IMR-90 (cell line): ENCODE data around the gene MRPL40. TPM values are rescaled to one million over a fixed set of nuclear protein-coding genes. Genes with fewer than 3 reads are reported as not detected.

ENCODE experiments used
- ATAC-seq: fragments of 200-7000 bp; cut with Tn5 transposase; 2 replicates; pipeline ENCODE4 v1.9.1; 2020; ENCODE audit warnings: low read depth, mild to moderate bottlenecking, moderate library complexity
- BruUV-seq: library from RNA; stranded (reverse); fragments of 400-500 nt; replicated peaks from 2 replicates; lab custom pipeline; 2021; lab: Mats Ljungman, UMichigan
- CTCF ChIA-PET: fragments of 300-600 bp; formaldehyde crosslinking; extraction: SDS; loops from one replicate; lab custom pipeline; 2021; ENCODE audit warnings: antibody characterized with exemption; lab: Yijun Ruan, JAX
- POLR2A ChIA-PET: fragments of 300-600 bp; sonication (Branson Sonifier 250); formaldehyde crosslinking; loops from one replicate; lab custom pipeline; 2022; ENCODE audit warnings: antibody characterized with exemption; ENCODE audit not compliant: unreplicated experiment; lab: Charles Lee
- DNase-seq: peaks from one replicate; pipeline ENCODE4 v3.0.0; 2013
- H2AFZ ChIP-seq: replicated peaks from 2 replicates; pipeline ENCODE3; 2013; ENCODE audit warnings: low read length, mild to moderate bottlenecking; ENCODE audit not compliant: poor library complexity
- H2AK5ac ChIP-seq: 2 replicates; pipeline ENCODE4 v1.6.1; 2013; ENCODE audit warnings: low read depth, low read length, inconsistent platforms
- H2AK9ac ChIP-seq: replicated peaks from 2 replicates; pipeline ENCODE3; 2013; ENCODE audit warnings: mild to moderate bottlenecking, low read depth, low read length, moderate library complexity; ENCODE audit not compliant: poor library complexity
- H2BK120ac ChIP-seq: 2 replicates; pipeline ENCODE4 v1.6.1; 2013; ENCODE audit warnings: low read depth, low read length, inconsistent platforms
- H2BK15ac ChIP-seq: 3 replicates; pipeline ENCODE4 v1.6.1; 2013; ENCODE audit warnings: low read depth, low read length, inconsistent platforms
- H2BK20ac ChIP-seq: 2 replicates; pipeline ENCODE4 v1.6.1; 2013; ENCODE audit warnings: low read depth, mild to moderate bottlenecking, inconsistent platforms, low read length, moderate library complexity
- H2BK5ac ChIP-seq: 2 replicates; pipeline ENCODE4 v1.6.1; 2013; ENCODE audit warnings: mild to moderate bottlenecking, low read depth, low read length, inconsistent platforms; ENCODE audit not compliant: poor library complexity, severe bottlenecking
- H3K14ac ChIP-seq: replicated peaks from 2 replicates; pipeline ENCODE4 v1.6.1; 2013; ENCODE audit warnings: low read depth, low read length, inconsistent platforms
- H3K18ac ChIP-seq: 2 replicates; pipeline ENCODE4 v1.6.1; 2013; ENCODE audit warnings: low read depth, low read length, control low read depth
- H3K23ac ChIP-seq: 2 replicates; pipeline ENCODE4 v1.6.1; 2013; ENCODE audit warnings: low read depth, low read length, inconsistent platforms
- H3K27ac ChIP-seq: 2 replicates; pipeline ENCODE4 v1.5.1; 2013; ENCODE audit warnings: mild to moderate bottlenecking, control low read depth, low read length; ENCODE audit not compliant: insufficient read depth
- H3K27me3 ChIP-seq: 2 replicates; pipeline ENCODE4 v1.6.1; 2013; ENCODE audit warnings: low read length; ENCODE audit not compliant: control insufficient read depth, insufficient read depth
- H3K36me3 ChIP-seq: 2 replicates; pipeline ENCODE4 v1.6.1; 2013; ENCODE audit warnings: low read length, mixed read lengths; ENCODE audit not compliant: control insufficient read depth, insufficient read depth
- H3K4ac ChIP-seq: 2 replicates; pipeline ENCODE4 v1.6.1; 2013; ENCODE audit warnings: low read depth, low read length, inconsistent platforms
- H3K4me1 ChIP-seq: 2 replicates; pipeline ENCODE4 v1.6.1; 2013; ENCODE audit warnings: low read length, mixed read lengths; ENCODE audit not compliant: control insufficient read depth, insufficient read depth
- H3K4me2 ChIP-seq: 2 replicates; pipeline ENCODE4 v1.6.1; 2013; ENCODE audit warnings: low read depth, mild to moderate bottlenecking, control low read depth, low read length, moderate library complexity
- H3K4me3 ChIP-seq: 2 replicates; pipeline ENCODE4 v1.5.1; 2013; ENCODE audit warnings: low read depth, mild to moderate bottlenecking, control low read depth, low read length, moderate library complexity; ENCODE audit not compliant: insufficient read depth
- H3K56ac ChIP-seq: 2 replicates; pipeline ENCODE4 v1.6.1; 2013; ENCODE audit warnings: low read length, inconsistent platforms; ENCODE audit not compliant: insufficient read depth; ENCODE audit errors: extremely low read depth
- H3K79me1 ChIP-seq, 2 experiments: 2 replicates each; pipeline ENCODE4 v1.6.1; 2013; ENCODE audit warnings: low read length in 2 of 2, inconsistent platforms in 1 of 2, low read depth in 1 of 2
- H3K9ac ChIP-seq: 2 replicates; pipeline ENCODE4 v1.6.1; 2013; ENCODE audit warnings: low read depth, low read length, control low read depth
- H3K9me1 ChIP-seq: 2 replicates; pipeline ENCODE4 v1.6.1; 2013; ENCODE audit warnings: low read length, inconsistent platforms; ENCODE audit not compliant: insufficient read depth
- H3K9me3 ChIP-seq: 2 replicates; pipeline ENCODE4 v1.6.1; 2013; ENCODE audit warnings: low read length; ENCODE audit not compliant: control insufficient read depth, insufficient read depth
- H4K20me1 ChIP-seq: 2 replicates; pipeline ENCODE4 v1.6.1; 2013; ENCODE audit warnings: low read length, inconsistent platforms; ENCODE audit not compliant: insufficient read depth
- H4K5ac ChIP-seq: 2 replicates; pipeline ENCODE4 v1.6.1; 2013; ENCODE audit warnings: mild to moderate bottlenecking, low read depth, low read length, control low read depth
- H4K8ac ChIP-seq, 2 experiments: 2 replicates each; pipeline ENCODE4 v1.6.1; 2013; ENCODE audit warnings: low read depth in 2 of 2, low read length in 2 of 2, control low read depth in 1 of 2, inconsistent platforms in 1 of 2
- H4K91ac ChIP-seq: 2 replicates; pipeline ENCODE4 v1.6.1; 2013; ENCODE audit warnings: low read depth, low read length, inconsistent platforms; ENCODE audit not compliant: insufficient read depth
- CEBPB ChIP-seq: IDR thresholded peaks from 2 replicates; pipeline ENCODE4 v1.6.1; 2012; ENCODE audit warnings: low read depth, low read length, improper control_type of control experiment
- FOS ChIP-seq: fragments of 150-350 bp; IDR thresholded peaks from 2 replicates; pipeline ENCODE4 v1.6.1; 2016; ENCODE audit warnings: low read depth, low read length
- MAFK ChIP-seq: IDR thresholded peaks from 2 replicates; pipeline ENCODE4 v1.6.1; 2012; ENCODE audit warnings: low read depth, low read length, improper control_type of control experiment
- MXI1 ChIP-seq: IDR thresholded peaks from 2 replicates; pipeline ENCODE4 v1.6.1; 2012; ENCODE audit warnings: low read depth, mild to moderate bottlenecking, low read length, moderate library complexity, borderline replicate concordance
- NFE2L2 ChIP-seq: fragments of 150-350 bp; IDR thresholded peaks from 2 replicates; pipeline ENCODE4 v1.6.1; 2016; ENCODE audit warnings: low read depth, mild to moderate bottlenecking, low read length
- POLR2A ChIP-seq: IDR thresholded peaks from 2 replicates; pipeline ENCODE4 v1.6.1; 2012; ENCODE audit warnings: mild to moderate bottlenecking, low read depth, low read length
- RAD21 ChIP-seq: IDR thresholded peaks from 2 replicates; pipeline ENCODE4 v1.6.1; 2012; ENCODE audit warnings: low read length, improper control_type of control experiment
- RCOR1 ChIP-seq: IDR thresholded peaks from 2 replicates; pipeline ENCODE4 v1.6.1; 2012; ENCODE audit warnings: mild to moderate bottlenecking, low read length, improper control_type of control experiment; ENCODE audit not compliant: insufficient replicate concordance
- RFX5 ChIP-seq: IDR thresholded peaks from 2 replicates; pipeline ENCODE4 v1.8.0; 2012; ENCODE audit warnings: low read depth, mild to moderate bottlenecking, low read length, moderate library complexity
- SMC3 ChIP-seq: fragments of 150-350 bp; IDR thresholded peaks from 2 replicates; pipeline ENCODE4 v1.6.1; 2016; ENCODE audit warnings: low read depth, mild to moderate bottlenecking, antibody characterized with exemption, low read length, moderate library complexity
- WGBS, 2 experiments: methylation state at CpG; one replicate each; pipeline versions ENCODE4 v1.1.5 to v1.1.7; 2013; ENCODE audit warnings: missing lambda C conversion rate in 2 of 2; ENCODE audit not compliant: insufficient read length in 1 of 2; ENCODE audit errors: extremely low coverage in 2 of 2; 5-methylcytosine and 5-hydroxymethylcytosine counted together
- dilution Hi-C: fragments of 300-500 bp; cut with HindIII; formaldehyde crosslinking; loops from one replicate; pipeline ENCODE4 v1.14.3; 2018; ENCODE audit warnings: low sequenced_read_pairs; ENCODE audit not compliant: unreplicated experiment
- in situ Hi-C: fragments of 300-500 bp; cut with MboI; formaldehyde crosslinking; loops from 3 replicates; pipeline ENCODE4 v1.14.3; 2019; ENCODE audit warnings: low sequenced_read_pairs, inconsistent platforms, mixed read lengths
- intact Hi-C: fragments of 100-400 bp; cut with micrococcal nuclease; formaldehyde crosslinking; loops from 2 replicates; pipeline ENCODE4 v1.10.0; 2022
- polyA plus RNA-seq, 3 experiments: library from polyadenylated mRNA; depleted of rRNA; stranded (reverse); fragments of >200 nt; gene quantifications; 2 replicates each; pipeline ENCODE4 v1.2.3, GENCODE V29; 2012; ENCODE audit warnings: low replicate concordance in 1 of 3
- total RNA-seq: library from RNA; depleted of rRNA; stranded (reverse); fragments of >200 nt; gene quantifications from 2 replicates; pipeline ENCODE4 v1.2.3, GENCODE V29; 2012
- TF ChIP-seq, protein P1 (sequence below): fragments of 150-350 bp; IDR thresholded peaks from 2 replicates; pipeline ENCODE4 v1.6.1; 2017; ENCODE audit warnings: mild to moderate bottlenecking, antibody characterized with exemption, low read length, low read depth
- TF ChIP-seq, protein P2 (sequence below): conservative IDR thresholded peaks from 2 replicates; pipeline ENCODE4 v1.5.1; 2012; ENCODE audit warnings: mild to moderate bottlenecking, low read depth, low read length, improper control_type of control experiment
- TF ChIP-seq, protein P3 (sequence below): fragments of 150-350 bp; IDR thresholded peaks from 2 replicates; pipeline ENCODE4 v1.6.1; 2016; ENCODE audit warnings: low read depth, mild to moderate bottlenecking, low read length, moderate library complexity, borderline replicate concordance

MRPL40 gene
- total and polyA plus RNA-seq, 2 of the 4 experiments (the other 2 are of a cell fraction) = 36.7 to 37.5 TPM

DNA sequence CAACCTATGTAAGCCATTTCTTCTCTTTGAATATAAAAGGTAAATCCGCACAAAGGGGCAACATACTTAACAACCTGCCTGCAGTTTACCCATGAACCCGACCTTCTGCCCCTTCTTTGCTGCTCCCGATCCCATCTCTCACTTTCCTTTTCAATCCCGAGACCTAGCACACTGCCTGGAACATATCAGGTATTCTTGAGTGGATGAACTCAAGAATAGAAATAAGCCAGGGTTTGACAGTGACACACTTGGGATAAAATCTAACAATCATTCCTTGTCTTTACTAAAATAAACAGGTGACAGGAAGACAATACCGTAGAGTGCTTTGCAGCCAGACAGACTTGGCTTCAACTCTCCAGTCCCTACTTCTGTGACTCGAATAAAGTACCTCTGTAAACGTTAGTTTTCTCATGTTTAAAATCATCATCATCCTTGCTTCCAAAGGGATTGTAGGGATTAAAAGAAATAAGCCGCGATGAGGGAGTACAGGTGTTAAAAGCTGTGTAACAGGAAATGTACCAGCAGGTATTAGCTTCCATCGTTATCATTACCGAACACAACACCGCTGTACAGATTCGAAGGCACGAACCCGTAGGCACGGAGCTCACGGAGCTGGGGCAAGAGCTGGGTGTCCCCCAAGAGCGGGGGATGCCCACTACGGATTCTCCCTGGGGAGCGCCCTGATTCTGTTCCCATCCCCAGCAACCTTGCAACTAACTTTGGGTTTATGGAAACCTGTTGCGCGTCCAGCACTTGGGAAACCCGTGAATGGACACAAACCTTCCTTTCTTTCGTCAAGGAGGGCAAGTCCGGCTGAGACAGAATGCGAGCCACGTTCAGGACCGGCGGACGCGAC, 45.9 kb downstream of the MRPL40 start:
- Histone ChIP-seq H3K9me3 (no peaks in the 10 kb centered on the region), H2BK15ac (no peak overlapping the region; the same call in 2 of the 3 replicates), H3K79me1 (peaks cover 24 to 57% of the 10 kb centered on the region in 2 experiments), H3K9ac (peak overlapping the region; percentile 95), H3K4me2 (peak overlapping the region; percentile 99), H3K56ac (peak overlapping the region; percentile 52), H3K14ac (peak overlapping the region; percentile 62), H2BK120ac (no peak overlapping the region), H2BK20ac (no peak overlapping the region), H2AK9ac (peak overlapping the region; percentile 77), H3K23ac (peak overlapping the region; percentile 89), H3K27me3 (no peaks in the 10 kb centered on the region), H3K9me1 (no peaks in the 10 kb centered on the region; the same call in 1 of the 2 replicates), H3K18ac (peak overlapping the region; percentile 69; the same call in 1 of the 2 replicates), H3K36me3 (peaks cover 19% of the 10 kb centered on the region), H3K4ac (peak overlapping the region; percentile 55), H4K8ac (peak overlapping the region; percentile 72 to 76; a peak in 3 of 4 replicates), H4K91ac (peak overlapping the region; percentile 85), H3K4me3 (peak overlapping the region; percentile 87), H3K4me1 (no peaks in the 10 kb centered on the region; the same call in none of the 2 replicates), H3K27ac (peak overlapping the region; percentile 95), H2BK5ac (peak overlapping the region; percentile 72), H4K20me1 (peaks cover 32% of the 10 kb centered on the region), H2AK5ac (peak overlapping the region; percentile 83), H2AFZ (peak overlapping the region; percentile 97), H4K5ac (peak overlapping the region; percentile 51; the same call in 1 of the 2 replicates)
- BruUV-seq = no TSS peak
- ChIA-PET CTCF (interaction anchor here (1.3 kb wide), 1 partner anchor 77 kb away, joined by 3 read pairs; no protein-coding TSS in a partner anchor), POLR2A (no interaction called here)
- in situ Hi-C loops (no loop called here), intact Hi-C loops (loop anchor here (2.0 to 5.0 kb wide), 3 partner anchors 154 to 299 kb away; partner anchors contain the start of genes CLTCL1 and SLC25A1), dilution Hi-C loops (no loop called here)
- WGBS, 2 experiments = 0% methylated on average over 15 of the region's 31 CpGs; no CpG with 5 or more reads in 1 of the 2 experiments
- DNase-seq = no peak
- no peak for ATAC-seq
- TF ChIP-seq, protein P1, sequence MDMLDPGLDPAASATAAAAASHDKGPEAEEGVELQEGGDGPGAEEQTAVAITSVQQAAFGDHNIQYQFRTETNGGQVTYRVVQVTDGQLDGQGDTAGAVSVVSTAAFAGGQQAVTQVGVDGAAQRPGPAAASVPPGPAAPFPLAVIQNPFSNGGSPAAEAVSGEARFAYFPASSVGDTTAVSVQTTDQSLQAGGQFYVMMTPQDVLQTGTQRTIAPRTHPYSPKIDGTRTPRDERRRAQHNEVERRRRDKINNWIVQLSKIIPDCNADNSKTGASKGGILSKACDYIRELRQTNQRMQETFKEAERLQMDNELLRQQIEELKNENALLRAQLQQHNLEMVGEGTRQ = no peak
- TF ChIP-seq, protein P2, sequence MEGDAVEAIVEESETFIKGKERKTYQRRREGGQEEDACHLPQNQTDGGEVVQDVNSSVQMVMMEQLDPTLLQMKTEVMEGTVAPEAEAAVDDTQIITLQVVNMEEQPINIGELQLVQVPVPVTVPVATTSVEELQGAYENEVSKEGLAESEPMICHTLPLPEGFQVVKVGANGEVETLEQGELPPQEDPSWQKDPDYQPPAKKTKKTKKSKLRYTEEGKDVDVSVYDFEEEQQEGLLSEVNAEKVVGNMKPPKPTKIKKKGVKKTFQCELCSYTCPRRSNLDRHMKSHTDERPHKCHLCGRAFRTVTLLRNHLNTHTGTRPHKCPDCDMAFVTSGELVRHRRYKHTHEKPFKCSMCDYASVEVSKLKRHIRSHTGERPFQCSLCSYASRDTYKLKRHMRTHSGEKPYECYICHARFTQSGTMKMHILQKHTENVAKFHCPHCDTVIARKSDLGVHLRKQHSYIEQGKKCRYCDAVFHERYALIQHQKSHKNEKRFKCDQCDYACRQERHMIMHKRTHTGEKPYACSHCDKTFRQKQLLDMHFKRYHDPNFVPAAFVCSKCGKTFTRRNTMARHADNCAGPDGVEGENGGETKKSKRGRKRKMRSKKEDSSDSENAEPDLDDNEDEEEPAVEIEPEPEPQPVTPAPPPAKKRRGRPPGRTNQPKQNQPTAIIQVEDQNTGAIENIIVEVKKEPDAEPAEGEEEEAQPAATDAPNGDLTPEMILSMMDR = no peak
- TF ChIP-seq, protein P3, sequence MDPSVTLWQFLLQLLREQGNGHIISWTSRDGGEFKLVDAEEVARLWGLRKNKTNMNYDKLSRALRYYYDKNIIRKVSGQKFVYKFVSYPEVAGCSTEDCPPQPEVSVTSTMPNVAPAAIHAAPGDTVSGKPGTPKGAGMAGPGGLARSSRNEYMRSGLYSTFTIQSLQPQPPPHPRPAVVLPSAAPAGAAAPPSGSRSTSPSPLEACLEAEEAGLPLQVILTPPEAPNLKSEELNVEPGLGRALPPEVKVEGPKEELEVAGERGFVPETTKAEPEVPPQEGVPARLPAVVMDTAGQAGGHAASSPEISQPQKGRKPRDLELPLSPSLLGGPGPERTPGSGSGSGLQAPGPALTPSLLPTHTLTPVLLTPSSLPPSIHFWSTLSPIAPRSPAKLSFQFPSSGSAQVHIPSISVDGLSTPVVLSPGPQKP = no peak
- TF ChIP-seq MAFK (no peak), RFX5 (no peak), CEBPB (no peak), MXI1 (no peak), RCOR1 (no peak), NFE2L2 (no peak), RAD21 (no peak), SMC3 (no peak), POLR2A (no peak), FOS (no peak)
